MM.1S (cell line): ENCODE data around the gene LTBP4.

Source experiments
- DNase-seq: peaks from one replicate; pipeline ENCODE4 v3.0.0-alpha.2; 2015
- H2AFZ ChIP-seq: fragments of 300-600 bp; sonication (generic); 2 replicates; pipeline ENCODE4 v1.6.0; 2016; ENCODE audit warnings: antibody characterized with exemption, low read length
- H3F3A ChIP-seq: fragments of 300-600 bp; sonication (generic); 2 replicates; pipeline ENCODE4 v1.6.1; 2016; ENCODE audit warnings: mild to moderate bottlenecking, antibody characterized with exemption, low read length, moderate library complexity, mixed read lengths; ENCODE audit not compliant: insufficient read depth
- H3K27ac ChIP-seq: fragments of 300-600 bp; sonication (generic); 2 replicates; pipeline ENCODE4 v1.5.1; 2016; ENCODE audit warnings: mild to moderate bottlenecking, low read length
- H3K27me3 ChIP-seq: fragments of 300-600 bp; sonication (generic); replicated peaks from 2 replicates; pipeline ENCODE4 v1.6.0; 2016; ENCODE audit warnings: low read length; ENCODE audit not compliant: insufficient read depth
- H3K36me3 ChIP-seq: fragments of 300-600 bp; sonication (generic); replicated peaks from 2 replicates; pipeline ENCODE4 v1.6.1; 2016; ENCODE audit warnings: mild to moderate bottlenecking, low read length, mixed read lengths; ENCODE audit not compliant: insufficient read depth
- H3K4me1 ChIP-seq: fragments of 300-600 bp; sonication (generic); 2 replicates; pipeline ENCODE4 v1.6.1; 2016; ENCODE audit warnings: low read length, mixed read lengths
- H3K4me2 ChIP-seq: fragments of 300-600 bp; sonication (generic); 2 replicates; pipeline ENCODE4 v1.6.0; 2016; ENCODE audit warnings: low read depth, low read length
- H3K4me3 ChIP-seq: fragments of 300-600 bp; sonication (generic); 2 replicates; pipeline ENCODE4 v1.5.1; 2016; ENCODE audit warnings: low read length, mixed read lengths
- H3K79me2 ChIP-seq: fragments of 300-600 bp; sonication (generic); 2 replicates; pipeline ENCODE4 v1.6.1; 2016; ENCODE audit warnings: mixed run types, low read length, mixed read lengths
- H3K9ac ChIP-seq: fragments of 300-600 bp; sonication (generic); 2 replicates; pipeline ENCODE4 v1.6.1; 2016; ENCODE audit warnings: low read length, mixed read lengths
- H3K9me2 ChIP-seq: fragments of 300-600 bp; sonication (generic); replicated peaks from 2 replicates; pipeline ENCODE4 v1.6.1; 2016; ENCODE audit warnings: mild to moderate bottlenecking, low read length, mixed read lengths; ENCODE audit not compliant: insufficient read depth
- H3K9me3 ChIP-seq: fragments of 300-600 bp; sonication (generic); replicated peaks from 2 replicates; pipeline ENCODE4 v1.6.1; 2016; ENCODE audit warnings: mild to moderate bottlenecking, low read length, mixed read lengths; ENCODE audit not compliant: insufficient read depth
- H4K20me1 ChIP-seq: fragments of 300-600 bp; sonication (generic); 2 replicates; pipeline ENCODE4 v1.6.1; 2016; ENCODE audit warnings: mild to moderate bottlenecking, low read length, moderate library complexity, mixed read lengths; ENCODE audit not compliant: insufficient read depth
- CTCF ChIP-seq: fragments of 300-600 bp; sonication (generic); IDR thresholded peaks from 2 replicates; pipeline ENCODE4 v1.5.1; 2016; ENCODE audit warnings: antibody characterized with exemption, low read length, mixed read lengths
- EZH2 ChIP-seq: fragments of 300-600 bp; sonication (generic); optimal IDR thresholded peaks from 2 replicates; pipeline ENCODE3; 2017; ENCODE audit warnings: low read depth, mild to moderate bottlenecking, antibody characterized with exemption, low read length, mixed read lengths
- EZH2phosphoT487 ChIP-seq: fragments of 300-600 bp; sonication (generic); IDR thresholded peaks from 2 replicates; pipeline ENCODE4 v1.6.1; 2018; ENCODE audit warnings: antibody characterized with exemption, low read length

Gene LTBP4

DNA sequence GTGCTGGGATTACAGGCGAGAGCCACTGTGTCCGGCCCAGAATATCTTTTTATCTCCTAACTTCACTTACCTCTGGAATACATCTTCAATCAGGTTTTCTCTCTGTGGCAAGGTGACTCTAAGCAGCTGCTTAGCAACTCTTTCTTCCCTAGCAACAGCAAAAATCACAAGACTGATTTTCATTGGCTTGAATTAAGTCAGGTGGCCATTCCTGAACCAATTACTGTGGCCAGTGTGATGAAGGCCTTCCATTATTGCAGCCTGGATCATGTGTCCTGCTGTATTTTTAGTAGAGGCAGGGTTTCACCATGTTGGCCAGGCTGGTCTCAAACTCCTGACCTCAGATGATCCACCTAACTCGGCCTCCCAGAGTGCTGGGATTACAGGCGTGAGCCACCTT is 9.0 kb upstream of the LTBP4 start:
- H3K9me3 ChIP-seq, result no peaks in the 10 kb centered on the region
- no peak for TF ChIP-seq EZH2
- TF ChIP-seq CTCF, result no peak
- no peak for TF ChIP-seq EZH2phosphoT487
- no peaks in the 10 kb centered on the region for H3F3A ChIP-seq
- no peak overlapping the region for H3K9ac ChIP-seq
- DNase-seq, result peak; percentile 73
- H4K20me1 ChIP-seq, result no peaks in the 10 kb centered on the region
- no peaks in the 10 kb centered on the region for H3K4me1 ChIP-seq
- H3K27me3 ChIP-seq, result peaks cover 10% of the 10 kb centered on the region
- H3K4me2 ChIP-seq, result no peak overlapping the region
- no peaks in the 10 kb centered on the region for H3K36me3 ChIP-seq
- no peaks in the 10 kb centered on the region for H3K79me2 ChIP-seq
- no peak overlapping the region for H3K4me3 ChIP-seq
- H3K27ac ChIP-seq, result no peak overlapping the region
- no peak overlapping the region for H2AFZ ChIP-seq
- H3K9me2 ChIP-seq, result no peaks in the 10 kb centered on the region

- Histone ChIP-seq H2AFZ (no peak overlapping the region), H3K9ac (no peak overlapping the region)
Measured at GRCh38 chr19:40594255-40594654, 6.9 kb upstream of the LTBP4 start.

GRCh38 chr19:40594657-40595091 is 6.5 kb upstream of the LTBP4 start:
- Histone ChIP-seq H3K36me3 (no peaks in the 10 kb centered on the region), H2AFZ (no peak overlapping the region), H3K4me3 (no peak overlapping the region), H4K20me1 (no peaks in the 10 kb centered on the region), H3K4me1 (peaks cover 12% of the 10 kb centered on the region), H3K9ac (no peak overlapping the region), H3K9me3 (no peaks in the 10 kb centered on the region), H3K27me3 (peaks cover 31% of the 10 kb centered on the region), H3K4me2 (no peak overlapping the region), H3K79me2 (no peaks in the 10 kb centered on the region), H3F3A (peaks cover 9% of the 10 kb centered on the region; the same call in 1 of the 2 replicates), H3K9me2 (no peaks in the 10 kb centered on the region), H3K27ac (no peak overlapping the region)
- no peak for DNase-seq
- no peak for TF ChIP-seq CTCF
- no peak for TF ChIP-seq EZH2
- no peak for TF ChIP-seq EZH2phosphoT487

More at GRCh38 chr19:40594255-40594654, 6.9 kb upstream of the LTBP4 start:
- no peaks in the 10 kb centered on the region for H3K79me2 ChIP-seq
- no peak for TF ChIP-seq EZH2phosphoT487
- TF ChIP-seq CTCF, result no peak
- TF ChIP-seq EZH2, result no peak
- no peak overlapping the region for H3K27ac ChIP-seq
- no peak for DNase-seq
- no peaks in the 10 kb centered on the region for H3K36me3 ChIP-seq
- H3K4me2 ChIP-seq, result no peak overlapping the region
- H3K9me2 ChIP-seq, result no peaks in the 10 kb centered on the region
- peaks cover 26% of the 10 kb centered on the region for H3K27me3 ChIP-seq
- no peaks in the 10 kb centered on the region for H4K20me1 ChIP-seq
- no peak overlapping the region for H3K4me3 ChIP-seq
- H3K9me3 ChIP-seq, result no peaks in the 10 kb centered on the region
- peaks cover 8% of the 10 kb centered on the region for H3K4me1 ChIP-seq
- peaks cover 5% of the 10 kb centered on the region; the same call in 1 of the 2 replicates for H3F3A ChIP-seq
